GM15510 (cell line): ENCODE results near the gene MREG.

ENCODE experiments used
- POLR2A ChIP-seq: IDR thresholded peaks from 3 replicates; pipeline ENCODE4 v1.6.1; 2011; ENCODE audit warnings: borderline replicate concordance; ENCODE audit not compliant: insufficient read length; ENCODE audit errors: extremely low read depth

The MREG gene, protein sequence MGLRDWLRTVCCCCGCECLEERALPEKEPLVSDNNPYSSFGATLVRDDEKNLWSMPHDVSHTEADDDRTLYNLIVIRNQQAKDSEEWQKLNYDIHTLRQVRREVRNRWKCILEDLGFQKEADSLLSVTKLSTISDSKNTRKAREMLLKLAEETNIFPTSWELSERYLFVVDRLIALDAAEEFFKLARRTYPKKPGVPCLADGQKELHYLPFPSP

DNA sequence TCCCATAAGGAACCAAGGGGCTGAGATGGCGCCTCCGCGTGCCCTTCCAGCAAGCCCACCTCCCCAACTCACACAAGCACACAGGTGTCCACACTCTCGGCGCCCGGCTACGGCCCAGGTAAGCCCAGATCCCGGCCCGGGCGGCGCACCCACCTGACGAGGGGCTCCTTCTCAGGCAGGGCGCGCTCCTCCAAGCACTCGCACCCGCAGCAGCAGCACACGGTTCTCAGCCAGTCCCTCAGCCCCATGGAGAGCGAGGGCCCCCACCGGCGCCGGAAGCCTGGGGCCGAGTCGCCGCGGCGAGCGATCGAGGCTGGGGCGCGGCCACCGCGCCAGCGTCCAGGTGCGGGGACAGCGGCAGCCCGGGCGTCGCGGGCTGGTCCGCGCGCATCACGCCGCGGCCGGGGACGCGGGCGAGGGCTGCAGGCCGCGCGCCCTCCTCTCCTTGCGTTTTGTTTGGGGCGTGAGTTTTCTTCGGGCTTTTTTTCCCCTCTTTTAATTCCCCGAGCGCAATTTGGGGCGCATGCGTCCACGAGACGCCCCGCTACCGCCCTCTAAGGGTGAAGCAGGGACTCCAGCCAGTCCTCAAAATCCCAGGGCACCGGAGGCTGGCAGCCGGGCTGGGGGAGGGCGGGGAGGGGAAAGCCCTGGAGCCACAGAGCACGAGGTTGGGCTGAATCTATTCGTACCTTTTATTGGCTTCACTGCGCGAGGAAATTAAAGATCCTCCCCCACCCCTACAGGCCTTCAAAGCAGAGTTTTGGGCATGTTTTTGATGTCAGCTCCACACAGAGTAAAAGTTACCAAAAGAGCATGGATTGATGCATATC is at the start of gene MREG:
Gene MREG (minus strand): TSS at position 472 of the 830 bp plus-strand sequence. CDS start 224 bp downstream, at position 248.
- TF ChIP-seq POLR2A, result peak; percentile 36

DNA sequence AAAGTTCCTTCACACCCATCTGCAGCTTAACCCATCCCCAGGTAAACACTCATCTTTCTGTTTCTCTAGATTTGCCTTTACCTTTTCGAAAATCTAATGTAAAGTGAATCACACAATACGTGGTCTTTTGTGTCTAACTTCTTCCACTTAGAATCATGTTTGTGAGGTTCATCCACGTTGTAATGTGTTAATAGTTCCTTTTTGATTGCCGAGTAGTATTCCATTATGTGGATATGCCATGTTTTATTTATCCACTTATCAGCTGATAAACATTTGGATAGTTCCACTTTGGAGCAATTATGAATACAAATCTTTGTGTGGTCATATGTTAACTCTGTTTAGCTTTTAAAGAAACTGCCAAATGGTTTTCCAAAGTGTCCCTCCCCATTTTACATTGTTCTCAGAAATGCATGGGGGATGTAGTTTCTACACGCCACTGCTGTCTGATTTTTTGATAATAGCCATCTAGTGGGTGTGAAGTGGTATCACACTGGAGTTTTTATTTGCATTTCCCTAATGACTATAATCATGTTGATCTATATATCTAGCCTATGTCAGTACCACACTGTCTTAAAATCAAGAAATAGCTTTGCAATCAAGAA is 46.0 kb upstream of the MREG start:
- TF ChIP-seq POLR2A, result no peak

DNA sequence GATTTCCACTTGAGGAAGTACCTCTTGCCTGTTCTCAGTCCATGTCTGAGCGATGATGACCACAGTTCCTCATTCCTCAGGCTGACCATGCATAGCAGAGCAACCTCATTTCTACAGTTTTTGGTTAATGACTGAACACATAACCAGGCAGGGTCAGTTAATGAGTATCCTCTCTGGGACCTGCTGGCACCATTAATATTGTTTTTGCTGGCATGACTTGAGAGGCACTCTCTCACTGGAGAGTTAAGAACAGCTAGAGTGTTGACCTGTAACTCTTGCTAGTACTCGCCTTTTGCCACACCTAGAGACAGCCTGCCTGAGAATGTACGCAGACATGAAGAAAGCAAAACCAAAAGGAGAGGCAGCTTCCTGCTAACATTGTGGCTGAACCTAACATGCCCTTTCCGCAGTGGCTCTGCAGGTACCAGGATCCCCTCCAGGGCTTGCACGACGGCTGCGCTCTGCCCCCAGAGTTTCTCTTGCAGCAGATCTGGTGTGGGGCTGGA is 44.4 kb upstream of the MREG start:
- no peak for TF ChIP-seq POLR2A

DNA sequence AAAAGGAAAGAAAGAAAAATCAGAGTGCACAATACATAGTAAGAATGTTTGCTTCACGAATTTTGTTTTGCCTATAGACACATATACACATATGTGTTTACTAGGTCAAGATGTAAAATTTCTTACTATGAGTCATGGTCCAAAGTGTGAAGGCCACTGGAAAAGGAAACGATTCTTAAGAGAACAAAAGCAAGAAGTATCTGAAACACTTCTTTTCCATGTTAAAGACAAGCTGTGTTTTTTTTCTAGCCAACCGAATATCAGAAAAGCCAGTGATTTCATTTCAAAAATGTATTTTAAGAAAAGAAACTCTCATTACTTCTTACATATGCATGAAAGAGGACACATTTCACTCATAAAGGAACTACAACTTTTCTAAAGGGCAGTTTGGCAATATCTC is 43.4 kb upstream of the MREG start:
- TF ChIP-seq POLR2A, result no peak

DNA sequence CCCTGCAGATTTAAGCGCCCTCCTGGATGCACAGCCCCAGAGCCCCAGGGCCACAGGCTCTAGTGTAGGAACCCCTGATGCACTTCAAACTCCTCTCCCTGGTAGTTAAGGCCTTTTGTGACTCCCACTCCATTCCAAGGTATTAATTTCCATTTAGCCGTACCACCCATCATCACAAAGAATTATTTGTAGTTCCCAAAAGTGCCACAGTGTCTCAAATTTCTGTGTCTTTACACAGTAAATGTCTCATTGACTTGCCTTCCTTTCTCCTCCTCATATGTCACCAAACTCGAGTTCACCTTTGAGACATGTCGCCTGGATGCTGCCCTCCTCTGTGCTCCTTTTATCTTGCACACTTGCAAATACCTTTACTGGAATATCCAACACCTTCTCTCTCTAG is 42.3 kb upstream of the MREG start:
- no peak for TF ChIP-seq POLR2A

DNA sequence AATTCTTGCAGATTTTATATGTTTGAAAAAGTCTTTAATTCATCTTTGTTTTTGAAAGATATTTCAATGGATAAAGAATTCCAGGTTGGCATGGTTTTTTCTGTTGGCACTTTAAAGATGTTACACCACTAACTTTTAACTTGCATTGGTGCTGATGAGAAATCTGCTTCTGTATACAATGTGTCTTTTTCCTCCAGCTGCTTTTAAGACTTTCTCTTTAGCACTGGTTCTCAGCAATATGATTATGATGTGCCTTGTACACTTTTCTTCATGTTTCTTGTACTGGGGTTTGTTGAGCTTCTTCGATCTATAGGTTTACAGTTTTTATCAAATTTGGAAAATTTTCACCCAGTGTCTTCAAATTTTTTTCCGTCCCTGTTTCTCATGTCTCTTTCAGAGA is 39.1 kb upstream of the MREG start:
- TF ChIP-seq POLR2A, result no peak

DNA sequence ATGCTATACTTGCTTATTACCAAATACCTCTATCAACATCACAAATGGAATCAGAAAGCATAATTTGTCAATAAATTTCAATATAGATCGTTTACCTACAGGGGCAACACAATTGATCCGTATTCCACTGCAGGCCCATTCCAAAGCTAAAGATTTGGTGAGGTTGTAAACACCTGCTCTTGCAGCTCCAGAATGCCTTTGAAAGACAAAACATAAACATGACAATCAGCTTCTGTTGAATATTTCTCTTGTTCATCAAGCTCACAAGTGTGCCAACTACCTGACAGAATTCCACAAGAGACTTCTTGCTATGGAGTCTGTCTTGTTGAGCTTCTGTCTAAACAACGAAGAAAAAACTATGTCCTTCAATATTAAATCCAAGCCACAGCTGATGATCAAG is 38.0 kb upstream of the MREG start:
- TF ChIP-seq POLR2A, result no peak

DNA sequence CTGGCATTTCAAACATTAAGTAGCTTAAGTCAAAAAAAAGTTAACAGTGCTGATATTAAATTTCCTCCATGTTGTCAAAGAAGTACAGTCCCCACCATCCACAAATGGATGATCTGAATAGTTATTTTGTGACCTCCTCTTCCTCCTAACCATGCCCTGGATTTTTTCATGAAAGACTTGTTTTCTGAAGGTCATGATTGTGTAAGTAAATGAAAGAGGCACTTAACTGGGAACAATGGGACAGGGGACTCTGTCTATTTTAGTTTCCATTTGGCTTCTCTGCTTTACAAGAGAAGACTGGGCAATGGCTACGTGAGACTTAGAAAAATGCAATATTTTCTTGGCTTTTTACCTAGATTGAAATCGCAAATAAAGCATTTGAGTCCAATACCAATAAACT is 36.1 kb upstream of the MREG start:
- no peak for TF ChIP-seq POLR2A

DNA sequence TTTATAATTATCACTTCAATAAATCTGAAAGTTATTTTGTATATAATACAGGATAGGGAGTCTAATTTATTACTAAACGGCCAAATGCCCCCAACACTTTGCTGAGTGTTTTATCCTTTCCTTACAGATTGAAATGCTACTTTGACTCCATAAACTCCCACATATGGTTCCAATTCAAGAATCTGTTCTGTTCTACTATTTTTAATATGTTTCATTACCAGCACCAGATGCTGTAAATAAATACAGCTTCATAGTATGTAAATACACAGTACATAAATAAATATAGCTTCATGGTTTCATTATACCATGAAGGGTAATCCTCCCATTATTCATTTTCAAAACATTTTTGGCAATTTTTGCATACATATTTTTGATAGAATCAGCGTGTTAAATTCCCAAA is 34.0 kb upstream of the MREG start:
- no peak for TF ChIP-seq POLR2A

DNA sequence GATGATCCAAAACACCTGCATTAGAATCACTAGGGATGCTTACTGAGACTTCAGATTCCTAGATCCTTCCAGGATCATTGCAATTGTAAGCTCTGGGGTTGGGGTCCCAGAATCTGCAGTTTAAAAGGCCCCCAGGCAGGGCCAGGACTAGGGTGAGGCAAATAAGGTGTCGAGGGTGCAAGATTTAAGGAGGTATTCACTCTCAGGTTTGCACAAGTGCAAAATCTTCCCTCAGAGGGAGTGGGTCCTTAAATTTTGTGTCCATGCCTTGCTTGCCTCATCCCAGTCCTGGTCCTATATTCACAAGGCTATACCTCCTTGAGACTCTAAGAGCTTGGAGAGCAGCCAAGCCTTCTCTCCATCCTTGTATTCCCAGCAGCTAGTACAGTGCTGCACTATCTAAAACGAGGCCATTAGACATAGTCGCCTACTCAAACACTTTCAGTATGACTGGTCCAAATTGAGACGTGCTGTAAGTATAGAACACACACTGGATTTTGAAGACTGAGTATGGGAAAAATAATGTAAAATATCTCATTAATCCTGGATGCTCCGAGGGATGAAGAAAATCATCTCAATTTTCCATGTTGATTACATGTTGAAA is 31.6 kb upstream of the MREG start:
- TF ChIP-seq POLR2A, result no peak

DNA sequence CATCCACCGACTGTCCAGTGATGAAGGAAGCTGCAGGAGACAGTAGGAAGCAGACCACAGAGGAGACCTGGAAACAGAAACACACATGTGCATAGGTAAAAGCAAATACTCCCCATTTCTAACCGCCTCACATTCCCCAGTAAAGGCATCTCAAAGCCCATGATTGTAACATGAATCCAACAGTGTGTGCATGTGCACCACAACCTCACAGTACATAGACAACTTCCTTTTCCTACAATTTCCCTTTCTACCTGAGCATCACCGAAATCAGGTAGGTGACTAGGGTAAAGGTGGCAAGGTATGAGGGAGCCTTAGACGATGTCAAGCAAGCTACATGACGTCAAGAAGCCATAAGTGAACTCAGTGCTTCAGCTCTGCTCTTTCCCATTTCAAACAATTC is 30.6 kb upstream of the MREG start:
- no peak for TF ChIP-seq POLR2A

DNA sequence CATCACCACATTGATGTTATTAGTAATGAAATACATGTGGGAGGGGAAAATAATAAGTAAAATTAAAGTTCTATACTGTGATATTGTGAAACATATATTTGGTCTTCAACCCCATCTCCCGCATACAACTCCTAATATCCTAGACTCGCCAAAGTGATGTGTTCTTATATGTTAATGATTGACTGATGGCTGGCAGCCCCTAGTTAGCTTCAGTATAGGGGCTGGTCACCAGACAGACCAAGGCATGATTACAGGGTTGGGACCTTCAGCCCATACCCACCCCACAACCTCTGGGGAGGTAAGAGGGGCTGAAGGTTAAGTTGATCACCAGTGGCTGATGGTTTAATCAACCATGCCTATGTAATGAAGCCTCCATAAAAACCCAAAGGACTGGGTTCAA is 28.1 kb upstream of the MREG start:
- no peak for TF ChIP-seq POLR2A

DNA sequence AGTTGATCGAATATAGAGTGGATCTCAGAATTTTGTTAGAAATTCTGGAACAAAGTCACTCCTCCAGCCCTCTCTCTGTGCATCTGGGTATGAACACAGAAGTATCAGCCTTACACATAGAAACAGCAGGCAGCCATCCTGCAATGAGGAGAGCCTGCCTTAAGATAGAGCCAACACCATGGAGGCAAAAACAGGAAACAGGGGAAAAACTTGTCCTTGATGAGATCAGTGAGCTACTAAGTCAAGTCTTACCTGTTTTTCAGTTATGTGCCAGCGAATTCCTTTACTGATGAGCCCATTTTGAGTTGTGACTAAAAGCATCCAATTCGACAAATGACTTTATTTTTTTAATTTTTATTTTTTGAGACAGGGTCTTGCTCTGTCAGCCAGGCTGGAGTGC is 26.6 kb upstream of the MREG start:
- no peak for TF ChIP-seq POLR2A

DNA sequence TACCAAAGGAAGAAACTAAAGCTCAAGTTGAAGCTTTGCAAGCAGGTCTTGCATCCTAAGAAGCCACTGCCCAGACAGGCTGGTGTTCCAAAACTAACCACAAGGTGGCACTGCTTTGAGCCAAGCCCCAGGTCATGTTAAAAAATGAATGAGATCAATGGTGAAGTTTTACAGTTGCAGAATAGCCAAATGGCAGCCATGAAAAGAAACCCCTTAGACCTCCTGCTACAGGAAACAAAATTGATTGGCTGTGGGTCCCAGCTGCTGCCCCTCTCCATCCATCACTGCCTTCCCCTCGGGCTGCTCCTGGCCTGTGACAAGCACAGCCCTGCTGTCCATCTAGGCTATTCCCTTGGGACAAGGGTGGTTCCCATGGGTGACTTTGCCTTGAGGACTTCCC is 20.7 kb upstream of the MREG start:
- TF ChIP-seq POLR2A, result no peak

DNA sequence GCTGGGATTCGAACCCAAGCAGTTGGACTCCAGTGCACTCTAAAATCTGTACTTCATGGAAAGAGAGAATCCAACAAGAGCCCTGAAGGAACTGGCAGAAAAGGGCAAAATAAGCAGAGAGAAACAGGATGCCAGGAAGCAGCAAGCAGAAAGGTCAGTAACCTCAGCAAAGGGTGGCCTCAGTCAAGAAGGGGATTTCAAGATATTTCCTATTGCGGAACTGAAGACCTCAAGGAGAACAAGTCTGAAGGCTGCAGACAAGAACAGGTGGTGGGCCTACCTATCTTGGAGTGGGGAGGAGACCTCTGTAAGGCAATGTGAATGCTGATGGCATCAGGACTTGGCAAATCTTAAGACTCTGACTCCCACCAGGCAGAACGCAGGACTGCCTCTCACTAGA is 20.1 kb upstream of the MREG start:
- no peak for TF ChIP-seq POLR2A
